T-cell (primary cell): ENCODE data around the gene MAP2. TPM values are rescaled to one million over a fixed set of nuclear protein-coding genes. Genes with fewer than 3 reads are reported as not detected.

Experiments
- ATAC-seq, 4 experiments: fragments of 200-7000 bp in 3 of 4; fragments of 150-1000 bp in 1 of 4; cut with Tn5 transposase; replicated peaks in 1 of 4; 1 replicate in 3 of 4; 2 replicates in 1 of 4; pipeline ENCODE4 v1.10.0; 2021; ENCODE audit warnings: moderate library complexity in 3 of 4, mild to moderate bottlenecking in 2 of 4, moderate number of reproducible peaks in 1 of 4
- CTCF ChIA-PET, 2 donors: fragments of 300-600 bp; sonication (Branson Sonifier 250); formaldehyde crosslinking; loops; one replicate each; lab custom pipeline; 2022; ENCODE audit warnings: antibody characterized with exemption in 2 of 2; lab: Charles Lee
- POLR2A ChIA-PET, 2 donors: fragments of 300-600 bp; sonication (Branson Sonifier 250); formaldehyde crosslinking; loops; one replicate each; lab custom pipeline; 2022; ENCODE audit warnings: antibody characterized with exemption in 2 of 2; lab: Charles Lee
- DNase-seq, 35 experiments: peaks; one replicate each; pipeline versions ENCODE4 v3.0.0 to v3.0.0-alpha.2; 2013 to 2023
- H3K27ac ChIP-seq: one replicate; pipeline ENCODE4 v1.5.1; 2013; ENCODE audit warnings: low read length
- H3K27me3 ChIP-seq, 2 experiments: replicated peaks in 1 of 2; 1 replicate in 1 of 2; 2 replicates in 1 of 2; pipeline versions ENCODE4 v1.6.1 to v1.7.0; 2013; ENCODE audit warnings: low read length in 1 of 2, mixed read lengths in 1 of 2; ENCODE audit not compliant: control insufficient read depth in 2 of 2, insufficient read depth in 2 of 2; ENCODE audit errors: extremely low read depth in 1 of 2
- H3K36me3 ChIP-seq, 2 donors: 1 replicate in 1 of 2; 2 replicates in 1 of 2; pipeline versions ENCODE4 v1.6.1 to v1.7.0; 2013; ENCODE audit warnings: low read length in 1 of 2; ENCODE audit not compliant: control insufficient read depth in 2 of 2, insufficient read depth in 1 of 2; ENCODE audit errors: extremely low read depth in 1 of 2
- H3K4me1 ChIP-seq, 2 experiments: 1 replicate in 1 of 2; 2 replicates in 1 of 2; pipeline versions ENCODE4 v1.6.1 to v1.7.0; 2013; ENCODE audit warnings: low read length in 2 of 2, mixed read lengths in 1 of 2; ENCODE audit not compliant: insufficient read depth in 2 of 2, control insufficient read depth in 1 of 2; ENCODE audit errors: extremely low read depth in 1 of 2
- H3K4me3 ChIP-seq, 2 donors: 1 replicate in 1 of 2; 2 replicates in 1 of 2; pipeline versions ENCODE4 v1.5.1 to v1.7.0; 2013; ENCODE audit warnings: mild to moderate bottlenecking in 2 of 2, low read length in 1 of 2, moderate library complexity in 1 of 2; ENCODE audit not compliant: control insufficient read depth in 1 of 2; ENCODE audit errors: extremely low read depth in 1 of 2
- H3K9me3 ChIP-seq: 2 replicates; pipeline ENCODE4 v1.7.0; 2013
- H3K27ac Mint-ChIP-seq, 2 donors: one replicate each; pipeline ENCODE4 v1.8.0; 2020 to 2021; ENCODE audit warnings: mild to moderate bottlenecking in 2 of 2, mixed read lengths in 2 of 2
- H3K27me3 Mint-ChIP-seq, 2 donors: one replicate each; pipeline ENCODE4 v1.8.0; 2021 to 2022; ENCODE audit warnings: mixed read lengths in 2 of 2
- H3K36me3 Mint-ChIP-seq: one replicate; pipeline ENCODE4 v1.8.0; 2021; ENCODE audit warnings: mixed read lengths
- H3K4me1 Mint-ChIP-seq, 3 donors: one replicate each; pipeline ENCODE4 v1.8.0; 2020 to 2022; ENCODE audit warnings: mixed read lengths in 3 of 3, mild to moderate bottlenecking in 1 of 3
- H3K4me3 Mint-ChIP-seq, 3 donors: one replicate each; pipeline ENCODE4 v1.8.0; 2020 to 2022; ENCODE audit warnings: mild to moderate bottlenecking in 3 of 3, mixed read lengths in 3 of 3, moderate library complexity in 3 of 3
- H3K9me3 Mint-ChIP-seq, 3 donors: one replicate each; pipeline ENCODE4 v1.8.0; 2020 to 2022; ENCODE audit warnings: mixed read lengths in 3 of 3
- WGBS: methylation state at CpG from one replicate; pipeline ENCODE4 v1.1.5; 2013; ENCODE audit warnings: missing lambda C conversion rate; ENCODE audit not compliant: insufficient coverage; 5-methylcytosine and 5-hydroxymethylcytosine counted together
- total RNA-seq, 35 experiments: library from RNA in 6 of 35; stranded (reverse) in 6 of 35; fragments of 120-200 nt in 1 of 35; gene quantifications; one replicate each; pipeline versions ENCODE4 v1.2.1 to v1.2.4 and lab custom pipeline; 2013 to 2026

MAP2 gene
- total RNA-seq, 5 donors from 2014 or later (not counting 1 experiment from before 2014, with no cell fraction given), result 0.35 to 0.86 (median 0.46) TPM

DNA sequence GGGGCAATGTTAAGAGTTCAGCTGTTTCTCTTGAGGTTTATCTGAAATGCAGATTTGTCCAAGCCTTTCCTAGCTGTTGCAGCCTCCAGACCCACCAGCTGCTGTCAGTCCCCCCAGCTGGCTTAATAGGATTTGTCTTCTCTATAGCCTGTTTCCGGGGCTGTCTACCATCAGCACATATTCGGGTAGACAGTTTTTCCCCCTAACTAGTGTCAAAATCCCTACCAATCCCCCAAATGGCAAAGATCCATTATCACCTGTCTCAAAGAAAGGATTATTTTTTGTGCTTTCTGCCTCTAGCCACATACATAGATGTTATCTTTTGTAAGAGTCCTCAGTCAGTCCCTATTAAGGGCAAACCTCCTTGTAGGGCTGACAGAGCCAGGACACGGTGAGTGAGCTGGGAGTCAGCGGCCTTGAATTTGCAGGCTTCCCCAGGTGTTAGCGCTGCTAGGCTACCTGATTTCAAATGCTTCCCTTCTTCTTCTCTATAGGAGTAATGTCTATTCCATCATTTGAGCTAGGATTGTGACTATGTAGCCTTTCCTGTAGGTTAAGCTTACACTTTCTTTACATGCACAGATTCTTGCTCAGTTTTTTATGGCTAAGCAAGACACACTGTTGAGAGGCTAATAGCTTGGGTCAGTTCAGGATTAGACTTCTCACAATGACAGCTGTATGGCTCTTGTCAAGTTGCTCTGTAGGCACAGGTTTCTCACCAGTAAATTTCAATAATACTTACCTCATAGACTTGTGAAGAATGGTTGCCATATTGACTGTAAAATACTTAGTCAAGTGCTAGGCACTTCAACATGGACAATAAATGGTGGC is 176.7 kb downstream of the MAP2 start:
- H3K36me3 ChIP-seq, result no peaks in the 10 kb centered on the region
- H3K27me3 Mint-ChIP-seq, result peaks cover 0 to 3% of the 10 kb centered on the region in 2 donors
- H3K9me3 Mint-ChIP-seq, result no peaks in the 10 kb centered on the region
- H3K9me3 ChIP-seq, result no peaks in the 10 kb centered on the region
- H3K27me3 ChIP-seq, result no peaks in the 10 kb centered on the region
- H3K4me3 ChIP-seq, result no peak overlapping the region
- POLR2A ChIA-PET, result no interaction called here
- no CpG with 5 or more reads among the region's 5 CpGs for WGBS
- no peak overlapping the region for H3K27ac ChIP-seq
- ATAC-seq (no peak), DNase-seq (no peak)
- no peaks in the 10 kb centered on the region for H3K4me1 Mint-ChIP-seq
- H3K4me1 ChIP-seq, result no peaks in the 10 kb centered on the region
- no peaks in the 10 kb centered on the region for H3K36me3 Mint-ChIP-seq
- no peak overlapping the region for H3K4me3 Mint-ChIP-seq
- H3K27ac Mint-ChIP-seq, result no peak overlapping the region
- CTCF ChIA-PET, result no interaction called here

- no peaks in the 10 kb centered on the region for H3K36me3 ChIP-seq
- H3K36me3 Mint-ChIP-seq, result no peaks in the 10 kb centered on the region
These were observed 177.7 kb downstream of the MAP2 start for GRCh38 chr2:209601497-209601896.

DNA sequence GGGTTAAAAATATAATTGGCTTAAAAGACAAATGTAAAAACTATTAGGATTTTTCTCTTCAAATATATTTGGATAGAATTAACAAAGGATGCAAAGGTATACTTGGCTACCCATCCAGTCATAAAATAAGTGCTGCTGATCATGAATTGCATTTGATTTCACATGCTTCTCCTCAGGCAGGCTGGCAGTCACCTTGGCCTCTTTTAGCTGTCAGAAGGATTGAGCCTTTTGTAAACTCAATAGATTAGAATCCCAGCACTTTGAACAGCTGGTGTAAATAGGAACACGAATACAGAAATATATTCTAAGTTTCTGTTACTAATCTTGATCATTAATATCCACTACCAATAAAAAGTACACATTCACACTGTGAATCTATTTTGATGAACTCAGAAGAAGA is 178.4 kb downstream of the MAP2 start:
- Histone ChIP-seq H3K36me3 (no peaks in the 10 kb centered on the region), H3K27me3 (no peaks in the 10 kb centered on the region), H3K27ac (no peak overlapping the region), H3K9me3 (no peaks in the 10 kb centered on the region), H3K4me1 (no peaks in the 10 kb centered on the region), H3K4me3 (no peak overlapping the region)
- H3K4me3 Mint-ChIP-seq, result no peak overlapping the region
- no peaks in the 10 kb centered on the region for H3K36me3 Mint-ChIP-seq
- ChIA-PET POLR2A (no interaction called here), CTCF (no interaction called here)
- 40% methylated on average over 1 of the region's 1 CpG for WGBS
- no peak overlapping the region for H3K27ac Mint-ChIP-seq
- no peaks in the 10 kb centered on the region for H3K4me1 Mint-ChIP-seq
- DNase-seq (no peak), ATAC-seq (no peak)
- no peaks in the 10 kb centered on the region for H3K9me3 Mint-ChIP-seq
- H3K27me3 Mint-ChIP-seq, result peaks cover 0 to 3% of the 10 kb centered on the region in 2 donors

More at GRCh38 chr2:209601497-209601896, 177.7 kb downstream of the MAP2 start:
- Histone ChIP-seq H3K9me3 (no peaks in the 10 kb centered on the region), H3K4me3 (no peak overlapping the region), H3K27me3 (no peaks in the 10 kb centered on the region), H3K4me1 (no peaks in the 10 kb centered on the region), H3K27ac (no peak overlapping the region)
- Mint-ChIP-seq H3K4me1 (no peaks in the 10 kb centered on the region), H3K4me3 (no peak overlapping the region), H3K27ac (no peak overlapping the region), H3K9me3 (no peaks in the 10 kb centered on the region), H3K27me3 (peaks cover 0 to 3% of the 10 kb centered on the region in 2 donors)
- ATAC-seq (no peak), DNase-seq (no peak)
- POLR2A ChIA-PET, result no interaction called here
- CTCF ChIA-PET, result no interaction called here
- WGBS, result no CpG with 5 or more reads among the region's 1 CpG

DNA sequence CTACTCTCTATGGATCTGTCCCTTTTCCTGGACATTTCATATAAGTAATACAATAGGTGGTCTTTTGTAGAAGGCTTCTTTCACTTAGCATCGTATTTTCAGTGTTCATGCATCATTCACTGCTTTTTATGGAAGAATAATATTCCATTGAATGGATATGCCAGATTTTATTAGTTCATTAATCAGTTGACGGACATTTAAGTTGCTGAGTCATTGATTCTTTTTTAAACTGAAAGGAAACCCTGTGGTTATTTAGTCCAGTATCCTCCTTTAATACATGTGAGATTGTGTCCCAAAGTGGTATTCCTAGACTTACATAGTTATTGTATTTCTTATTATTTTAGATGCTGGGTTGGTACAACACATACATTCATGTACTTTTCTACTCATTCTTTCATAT is 185.7 kb downstream of the MAP2 start:
- H3K27ac ChIP-seq, result no peak overlapping the region
- ATAC-seq (no peak), DNase-seq (no peak)
- no peaks in the 10 kb centered on the region for H3K4me1 Mint-ChIP-seq
- H3K4me1 ChIP-seq, result no peaks in the 10 kb centered on the region
- H3K27me3 Mint-ChIP-seq, result peaks cover 0 to 3% of the 10 kb centered on the region in 2 donors
- H3K36me3 ChIP-seq, result no peaks in the 10 kb centered on the region
- no peaks in the 10 kb centered on the region for H3K27me3 ChIP-seq
- no peaks in the 10 kb centered on the region for H3K36me3 Mint-ChIP-seq
- no peak overlapping the region for H3K4me3 Mint-ChIP-seq
- no peaks in the 10 kb centered on the region for H3K9me3 Mint-ChIP-seq
- no peaks in the 10 kb centered on the region for H3K9me3 ChIP-seq
- WGBS, result no CpG with 5 or more reads among the region's 2 CpGs
- POLR2A ChIA-PET, result no interaction called here
- H3K4me3 ChIP-seq, result no peak overlapping the region
- H3K27ac Mint-ChIP-seq, result no peak overlapping the region
- CTCF ChIA-PET, result no interaction called here

DNA sequence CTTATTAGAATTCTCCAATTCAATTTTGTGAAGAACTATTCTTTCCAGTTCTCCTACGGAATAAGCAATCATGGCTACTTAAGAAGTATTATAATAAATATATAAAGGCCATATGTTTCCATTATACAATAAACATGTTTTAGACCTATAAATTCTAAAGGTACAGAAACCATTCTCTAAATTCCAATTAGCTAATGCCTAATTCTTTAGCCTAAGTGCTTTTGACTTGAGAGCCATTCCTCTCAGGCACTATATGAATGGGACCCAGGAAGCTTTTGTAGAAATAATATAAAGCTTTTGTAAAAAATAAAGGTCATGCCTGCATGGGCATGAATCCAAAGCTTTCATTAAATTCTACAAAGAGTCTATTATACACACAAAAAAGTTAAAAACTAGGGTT is 186.8 kb downstream of the MAP2 start:
- no CpG with 5 or more reads among the region's 1 CpG for WGBS
- Mint-ChIP-seq H3K36me3 (no peaks in the 10 kb centered on the region), H3K9me3 (peaks cover 0 to under 1% (median 0%) of the 10 kb centered on the region in 3 donors), H3K27ac (no peak overlapping the region), H3K27me3 (peaks cover 0 to 8% of the 10 kb centered on the region in 2 donors), H3K4me1 (no peaks in the 10 kb centered on the region), H3K4me3 (no peak overlapping the region)
- ATAC-seq, result no peak
- Histone ChIP-seq H3K9me3 (no peaks in the 10 kb centered on the region), H3K36me3 (no peaks in the 10 kb centered on the region), H3K4me3 (no peak overlapping the region), H3K4me1 (no peaks in the 10 kb centered on the region), H3K27me3 (no peaks in the 10 kb centered on the region), H3K27ac (no peak overlapping the region)
- ChIA-PET POLR2A (no interaction called here), CTCF (no interaction called here)
- no peak for DNase-seq

- Histone ChIP-seq H3K27me3 (no peaks in the 10 kb centered on the region), H3K27ac (no peak overlapping the region), H3K4me3 (no peak overlapping the region), H3K4me1 (no peaks in the 10 kb centered on the region), H3K9me3 (no peaks in the 10 kb centered on the region), H3K36me3 (no peaks in the 10 kb centered on the region)
- ChIA-PET CTCF (interaction anchor here in 1 of 2 donors (0.7 kb wide), 1 partner anchor 50 kb away, joined by 3 read pairs; no protein-coding TSS in a partner anchor), POLR2A (no interaction called here)
- no peaks in the 10 kb centered on the region for H3K36me3 Mint-ChIP-seq
- H3K4me3 Mint-ChIP-seq, result no peak overlapping the region
- H3K9me3 Mint-ChIP-seq, result peaks cover 0 to 8% (median 0%) of the 10 kb centered on the region in 3 donors
- H3K4me1 Mint-ChIP-seq, result no peaks in the 10 kb centered on the region
- H3K27me3 Mint-ChIP-seq, result peaks cover 0 to 12% of the 10 kb centered on the region in 2 donors
- 33% methylated on average over 1 of the region's 5 CpGs for WGBS
- ATAC-seq (no peak), DNase-seq (no peak)
- no peak overlapping the region for H3K27ac Mint-ChIP-seq
These were observed 189.9 kb downstream of the MAP2 start for GRCh38 chr2:209613649-209614305.
